OCI-LY7 (cell line): ENCODE data around the gene IDE.
"Not testable (repeated sequence)": the region's sequence is repeated elsewhere in the genome, so short reads cannot be mapped to it uniquely, and the experiment has no call there.

Experiments used
- CTCF ChIP-seq: fragments of 200-600 bp; sonication (generic); conservative IDR thresholded peaks from 2 replicates; pipeline ENCODE4 v1.5.1; 2014; ENCODE audit warnings: mild to moderate bottlenecking, antibody characterized with exemption, low read length, moderate library complexity, mixed read lengths
- EZH2phosphoT487 ChIP-seq: fragments of 200-600 bp; sonication (generic); IDR thresholded peaks from 2 replicates; pipeline ENCODE4 v1.6.1; 2018; ENCODE audit warnings: low read depth, borderline replicate concordance, mild to moderate bottlenecking, mixed run types, antibody characterized with exemption, low read length, moderate library complexity, mixed read lengths

GRCh38 chr10:92402234-92402633 lies 171.7 kb downstream of the IDE start:
- TF ChIP-seq CTCF, EZH2phosphoT487: not testable (repeated sequence)
